Muscle of back (tissue), 11 donors: ENCODE results near the gene GNAQ. TPM values are rescaled to one million over a fixed set of nuclear protein-coding genes. Genes with fewer than 3 reads are reported as not detected.
"Not testable (repeated sequence)": the region's sequence is repeated elsewhere in the genome, so short reads cannot be mapped to it uniquely, and the experiment has no call there.

Experiments used
- DNase-seq, 3 donors: peaks; one replicate each; pipeline versions ENCODE4 v3.0.0 to v3.0.0-alpha.2; 2013
- polyA plus RNA-seq, 10 donors: library from polyadenylated mRNA; unstranded; fragments of 120-200 nt; gene quantifications; one replicate each; pipeline ENCODE4 v1.2.1, GENCODE V29; 2013; ENCODE audit not compliant: insufficient read length in 10 of 10

Gene GNAQ
- polyA plus RNA-seq, 10 donors = 24.6 to 35.5 (median 30.5) TPM

- DNase-seq = no peak
Measured at GRCh38 chr9:77773381-77773780, 258.2 kb downstream of the GNAQ start.

DNA sequence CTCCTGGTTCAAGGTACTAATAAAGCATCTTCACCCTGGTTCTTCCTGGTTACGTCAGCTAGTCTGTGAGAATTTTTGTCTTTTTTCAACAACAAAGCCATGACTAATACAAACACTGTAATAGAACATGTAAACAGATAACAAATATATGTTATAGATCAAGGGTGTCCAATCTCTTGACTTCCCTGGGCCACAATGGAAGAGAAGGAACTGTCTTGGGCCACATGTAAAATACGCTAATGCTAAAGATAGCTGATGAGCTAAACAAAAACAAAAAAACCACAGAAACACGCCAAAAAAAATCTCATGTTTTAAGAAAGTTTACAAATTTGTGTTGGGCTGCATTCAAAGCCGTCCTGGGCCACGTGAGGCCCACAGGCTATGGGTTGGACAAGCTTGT is 259.0 kb downstream of the GNAQ start:
- DNase-seq = peak in 1 of 3 donors; percentile 44

DNA sequence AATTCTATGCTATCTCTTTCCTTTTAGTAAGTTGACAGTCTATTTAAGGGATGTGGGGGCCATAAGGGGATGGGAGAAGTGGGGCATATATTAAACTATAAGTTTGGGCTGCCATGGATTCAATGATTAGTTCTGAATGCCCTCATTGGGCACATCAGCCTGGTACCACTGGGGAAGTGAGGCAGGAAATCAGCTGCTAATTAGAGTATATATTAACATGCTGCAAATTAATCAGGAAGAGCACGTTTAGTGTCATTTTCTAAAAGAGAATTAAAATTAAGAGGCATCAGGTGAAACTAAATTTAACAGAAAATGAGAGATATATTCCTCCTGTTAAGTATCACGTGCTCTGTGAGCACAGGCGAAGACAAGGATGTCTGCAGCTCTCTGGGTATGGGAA is 260.4 kb downstream of the GNAQ start:
- no peak for DNase-seq

- DNase-seq = no peak
Measured at GRCh38 chr9:77770340-77770739, 261.3 kb downstream of the GNAQ start.

GRCh38 chr9:77769246-77769645 is 262.4 kb downstream of the GNAQ start:
- peak in 1 of 3 donors; percentile 31 for DNase-seq

DNA sequence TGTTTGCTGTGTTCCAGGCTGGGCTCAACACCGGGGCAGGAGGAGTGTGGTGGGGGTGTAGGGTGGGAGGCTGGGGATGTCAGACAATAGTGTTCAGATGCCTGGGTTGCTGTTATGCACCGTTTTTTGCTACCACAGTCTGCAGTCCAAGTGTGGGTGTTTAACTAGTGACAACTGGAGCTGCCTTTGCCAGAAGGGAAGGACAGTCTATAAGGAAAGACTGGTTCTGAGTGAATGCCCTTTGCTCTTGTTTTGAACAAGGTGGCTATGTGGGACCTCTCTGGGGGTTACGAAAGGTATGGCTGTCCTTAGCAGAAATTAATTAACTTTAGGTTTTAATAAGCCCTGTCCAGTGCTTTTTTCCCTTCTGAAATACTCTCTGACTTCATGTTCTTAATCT is 265.0 kb downstream of the GNAQ start:
- DNase-seq = no peak

GRCh38 chr9:77765781-77766259 is 265.8 kb downstream of the GNAQ start:
- DNase-seq = no peak

DNA sequence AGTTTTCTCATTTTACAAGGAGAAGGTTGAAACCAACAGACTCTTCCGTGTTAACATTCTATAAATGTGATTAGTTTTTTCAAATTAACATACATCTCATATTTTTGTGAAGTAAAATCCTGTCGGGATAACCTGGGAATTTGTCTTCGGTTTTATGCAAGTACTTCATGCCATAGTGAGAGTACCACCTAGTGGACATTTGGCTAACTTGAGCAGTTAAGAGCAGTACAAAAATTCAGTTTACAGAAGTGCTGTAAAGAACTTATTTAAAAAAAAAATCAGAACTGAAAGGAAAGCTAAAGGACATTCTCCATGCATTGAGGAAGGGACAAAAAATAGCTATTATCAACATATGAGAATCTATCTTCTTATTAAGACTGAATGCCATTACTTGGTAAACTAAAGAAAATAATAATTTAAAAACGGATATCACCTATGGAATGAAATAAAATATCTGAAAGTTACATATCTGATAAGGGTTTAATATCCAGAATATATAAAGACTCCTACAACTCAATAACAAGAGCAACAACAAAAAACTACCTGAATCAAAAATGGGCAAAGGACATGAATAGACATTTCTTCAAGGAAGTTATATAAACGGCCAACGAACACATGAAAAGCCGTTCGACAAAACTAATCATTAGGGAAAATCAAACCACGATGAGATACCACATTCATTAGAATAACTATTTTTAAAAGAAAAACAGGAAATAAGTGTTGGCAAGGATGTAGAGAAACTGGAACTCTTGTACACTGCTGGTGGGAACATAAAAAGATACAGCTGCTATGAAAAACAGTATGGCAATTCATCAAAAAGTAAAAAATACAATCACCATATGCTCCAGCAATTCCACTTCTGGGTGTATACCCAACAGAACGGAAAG is 266.5 kb downstream of the GNAQ start:
- DNase-seq = peak in 1 of 3 donors; percentile 32

GRCh38 chr9:77763566-77763965 is 268.0 kb downstream of the GNAQ start:
- no peak for DNase-seq

DNA sequence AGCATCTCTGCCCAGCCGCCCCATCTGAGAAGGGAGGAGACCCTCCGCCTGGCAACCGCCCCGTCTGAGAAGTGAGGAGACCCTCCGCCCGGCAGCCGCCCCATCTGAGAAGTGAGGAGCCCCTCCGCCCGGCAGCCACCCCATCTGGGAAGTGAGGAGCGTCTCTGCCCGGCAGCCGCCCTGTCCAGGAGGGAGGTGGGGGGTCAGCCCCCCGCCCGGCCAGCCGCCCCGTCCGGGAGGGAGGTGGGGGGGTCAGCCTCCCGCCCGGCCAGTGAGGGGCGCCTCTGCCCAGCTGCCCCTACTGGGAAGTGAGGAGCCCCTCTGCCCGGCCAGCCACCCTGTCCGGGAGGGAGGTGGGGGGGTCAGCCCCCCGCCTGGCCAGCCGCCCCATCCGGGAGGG is 270.7 kb downstream of the GNAQ start:
- not testable (repeated sequence) for DNase-seq

GRCh38 chr9:77759391-77759790 is 272.2 kb downstream of the GNAQ start:
- no peak for DNase-seq

DNA sequence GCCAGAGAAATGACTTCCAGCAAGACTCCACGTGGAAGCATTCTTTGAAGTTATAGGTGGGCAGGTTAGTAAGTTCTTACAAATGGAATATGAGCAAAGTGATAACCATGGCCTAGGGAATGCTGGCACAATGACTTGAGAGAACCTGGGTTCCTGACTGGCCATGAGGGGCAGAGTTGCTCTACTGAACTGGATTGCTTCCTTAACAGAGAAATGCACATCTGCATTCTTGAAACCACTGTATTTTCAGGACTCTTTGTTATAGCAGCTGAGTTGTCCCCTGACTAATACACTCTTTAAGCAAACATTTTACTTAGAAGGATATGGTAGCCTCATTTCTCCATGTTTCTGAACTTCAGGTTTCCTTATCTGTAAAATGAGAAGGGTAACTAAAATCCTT is 275.2 kb downstream of the GNAQ start:
- DNase-seq = no peak

DNA sequence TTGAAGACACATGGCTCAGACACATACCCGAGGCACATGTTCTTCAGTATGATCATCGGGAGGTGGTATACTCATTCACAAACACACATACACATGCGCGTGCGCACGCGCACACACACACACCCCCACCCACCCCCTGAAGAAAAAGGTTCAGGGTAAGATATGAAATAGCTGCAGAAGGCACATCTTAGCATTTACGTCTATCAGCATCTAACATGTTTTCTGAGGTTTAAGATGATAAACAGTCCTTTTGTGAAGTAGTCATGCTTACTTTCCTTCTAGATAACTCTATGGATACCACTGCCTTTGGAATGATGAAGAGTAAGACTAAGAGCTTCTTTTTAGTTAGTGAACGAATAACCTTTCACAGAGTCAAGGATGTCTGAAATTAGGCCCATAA is 278.4 kb downstream of the GNAQ start:
- DNase-seq = peak in 1 of 3 donors; percentile 10

- peak in 2 of 3 donors; percentile 51 to 88 for DNase-seq
Measured at GRCh38 chr9:77752554-77752953, 279.1 kb downstream of the GNAQ start.

GRCh38 chr9:77751341-77752091 is 280.1 kb downstream of the GNAQ start:
- DNase-seq = peak; percentile 76 to 87 (median 76)

- no peak for DNase-seq
Measured at GRCh38 chr9:77750981-77751340, 280.6 kb downstream of the GNAQ start.

- DNase-seq = peak in 1 of 3 donors; percentile 56
Measured at GRCh38 chr9:77750284-77750683, 281.3 kb downstream of the GNAQ start.

- DNase-seq = no peak
Measured at GRCh38 chr9:77748214-77748772, 283.3 kb downstream of the GNAQ start.

DNA sequence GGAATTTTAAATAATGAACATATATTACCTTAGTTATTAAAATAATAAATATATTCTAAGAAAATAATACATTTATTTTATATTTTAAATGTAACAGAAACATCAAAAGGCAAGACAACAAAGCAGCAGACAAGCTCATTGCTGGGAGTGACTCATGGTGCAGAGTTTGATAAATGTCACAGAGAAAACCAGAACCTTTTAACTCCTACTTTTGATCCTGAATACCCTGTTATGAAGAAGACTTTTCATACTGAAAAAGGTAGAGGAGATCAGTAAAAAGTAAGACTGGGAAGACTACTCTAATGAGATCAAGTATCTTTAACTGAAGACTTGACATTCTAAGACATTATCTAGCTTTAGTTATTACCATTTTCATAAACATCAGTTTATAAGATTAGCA is 284.4 kb downstream of the GNAQ start:
- DNase-seq = no peak

DNA sequence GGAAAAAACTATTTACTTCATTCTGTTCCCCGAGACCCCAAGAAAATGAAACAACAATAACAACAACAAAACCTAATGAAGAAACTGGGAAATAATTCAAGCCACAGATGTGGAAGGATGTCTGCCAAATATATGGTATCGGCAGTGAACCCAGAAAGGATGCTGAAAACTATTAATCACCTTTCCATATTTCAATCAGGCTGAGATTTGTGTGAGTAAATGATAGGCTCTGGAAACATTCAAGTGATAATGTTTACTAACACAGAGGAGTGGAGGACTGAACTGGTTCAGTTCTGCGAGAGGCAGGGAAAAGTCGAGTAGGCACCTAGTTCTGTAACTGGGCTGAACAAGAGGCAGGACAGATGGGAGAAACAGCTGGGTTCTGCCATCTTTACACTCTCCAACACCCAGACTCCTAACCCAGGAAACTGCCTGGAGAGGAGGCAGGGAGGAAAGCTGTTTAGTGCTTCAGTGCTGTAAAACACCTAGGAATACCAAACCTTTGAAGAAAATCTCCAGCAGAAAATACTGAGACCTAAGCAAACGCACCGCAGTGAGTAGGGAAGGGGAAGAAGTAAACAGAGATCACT is 286.7 kb downstream of the GNAQ start:
- peak in 1 of 3 donors; percentile 63 for DNase-seq

- DNase-seq = peak in 1 of 3 donors; percentile 30
Measured at GRCh38 chr9:77743386-77743785, 288.2 kb downstream of the GNAQ start.

DNA sequence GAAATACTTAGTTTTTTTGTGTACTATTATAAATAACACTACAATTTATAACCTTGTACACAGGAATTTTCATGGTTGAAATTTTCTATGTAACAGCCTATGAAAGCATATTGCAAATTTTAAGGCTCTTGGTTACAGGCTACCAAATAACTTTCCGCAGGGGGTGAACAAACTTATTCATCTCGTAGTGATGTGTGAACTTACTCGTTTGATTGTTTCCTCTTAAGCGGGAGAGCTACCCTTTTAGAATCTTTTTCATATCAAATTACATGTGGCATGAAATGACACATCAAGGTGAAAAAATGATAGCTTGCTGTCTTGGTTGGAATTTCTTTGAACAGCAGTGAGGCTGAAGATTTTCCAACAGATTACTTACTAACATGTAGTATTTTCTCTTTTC is 292.7 kb downstream of the GNAQ start:
- DNase-seq = no peak
